OCI-LY7 (cell line): ENCODE measurements around the gene PRR5L. TPM values are rescaled to one million over a fixed set of nuclear protein-coding genes. Genes with fewer than 3 reads are reported as not detected.

Experiments used
- BruUV-seq: library from RNA; stranded (reverse); fragments of 400-500 nt; replicated peaks from 2 replicates; lab custom pipeline; 2021; lab: Mats Ljungman, UMichigan
- CTCF ChIA-PET: fragments of 300-600 bp; sonication (Branson Sonifier 250); formaldehyde crosslinking; loops from one replicate; lab custom pipeline; 2022; ENCODE audit warnings: antibody characterized with exemption; ENCODE audit not compliant: unreplicated experiment; lab: Charles Lee
- POLR2A ChIA-PET: fragments of 300-600 bp; sonication (Branson Sonifier 250); formaldehyde crosslinking; loops from one replicate; lab custom pipeline; 2022; ENCODE audit warnings: antibody characterized with exemption; lab: Charles Lee
- DNase-seq: peaks from one replicate; pipeline ENCODE4 v3.0.0-alpha.2; 2015; ENCODE audit warnings: low spot score
- H2AFZ ChIP-seq: fragments of 200-600 bp; sonication (generic), shearing (Covaris generic); 2 replicates; pipeline ENCODE4 v1.6.1; 2014; ENCODE audit warnings: mild to moderate bottlenecking, antibody characterized with exemption, low read length, moderate library complexity
- H3K27ac ChIP-seq: fragments of 200-600 bp; sonication (generic); 2 replicates; pipeline ENCODE4 v1.5.1; 2014; ENCODE audit warnings: mixed run types, low read depth, mild to moderate bottlenecking, moderate library complexity, low read length, inconsistent platforms; ENCODE audit not compliant: poor library complexity, severe bottlenecking
- H3K36me3 ChIP-seq: fragments of 200-600 bp; sonication (generic); 2 replicates; pipeline ENCODE4 v1.6.1; 2014; ENCODE audit warnings: mild to moderate bottlenecking, antibody characterized with exemption, low read length, moderate library complexity, mixed read lengths; ENCODE audit not compliant: insufficient read depth
- H3K4me1 ChIP-seq: fragments of 200-600 bp; sonication (generic); 2 replicates; pipeline ENCODE4 v1.5.1; 2014; ENCODE audit warnings: mild to moderate bottlenecking, low read length; ENCODE audit not compliant: insufficient read depth, poor library complexity, severe bottlenecking
- H3K4me2 ChIP-seq: fragments of 200-600 bp; sonication (generic); 2 replicates; pipeline ENCODE4 v1.6.1; 2014; ENCODE audit warnings: mild to moderate bottlenecking, low read length
- H3K4me3 ChIP-seq: fragments of 200-600 bp; sonication (generic); 2 replicates; pipeline ENCODE4 v1.5.1; 2014; ENCODE audit warnings: mild to moderate bottlenecking, low read depth, low read length; ENCODE audit not compliant: poor library complexity, severe bottlenecking
- H3K79me2 ChIP-seq: fragments of 200-600 bp; sonication (generic); 2 replicates; pipeline ENCODE4 v1.6.1; 2016; ENCODE audit warnings: low read depth, mild to moderate bottlenecking, low read length, moderate library complexity, mixed read lengths; ENCODE audit not compliant: insufficient read depth
- H3K9me2 ChIP-seq: fragments of 200-600 bp; sonication (generic); 2 replicates; pipeline ENCODE4 v1.6.1; 2016; ENCODE audit warnings: mild to moderate bottlenecking, low read length, mixed read lengths; ENCODE audit not compliant: insufficient read depth
- H3K9me3 ChIP-seq: fragments of 200-600 bp; sonication (generic); 2 replicates; pipeline ENCODE4 v1.6.1; 2014; ENCODE audit warnings: mild to moderate bottlenecking, mixed run types, low read length, mixed read lengths
- H4K20me1 ChIP-seq: fragments of 200-600 bp; sonication (generic); 2 replicates; pipeline ENCODE4 v1.6.1; 2014; ENCODE audit warnings: mild to moderate bottlenecking, antibody characterized with exemption, low read length, moderate library complexity, mixed read lengths; ENCODE audit not compliant: insufficient read depth
- CTCF ChIP-seq: fragments of 200-600 bp; sonication (generic); conservative IDR thresholded peaks from 2 replicates; pipeline ENCODE4 v1.5.1; 2014; ENCODE audit warnings: mild to moderate bottlenecking, antibody characterized with exemption, low read length, moderate library complexity, mixed read lengths
- EZH2phosphoT487 ChIP-seq: fragments of 200-600 bp; sonication (generic); IDR thresholded peaks from 2 replicates; pipeline ENCODE4 v1.6.1; 2018; ENCODE audit warnings: low read depth, borderline replicate concordance, mild to moderate bottlenecking, mixed run types, antibody characterized with exemption, low read length, moderate library complexity, mixed read lengths
- intact Hi-C: fragments of 100-400 bp; cut with micrococcal nuclease; formaldehyde crosslinking; loops from one replicate; pipeline ENCODE4 v1.10.0; 2022; ENCODE audit not compliant: unreplicated experiment
- total RNA-seq, 2 experiments: library from RNA; depleted of rRNA in 1 of 2; stranded (reverse); fragments of >200 nt in 1 of 2; shearing (Covaris generic) in 1 of 2; gene quantifications; 2 replicates each; pipeline ENCODE4 v1.2.3, GENCODE V29; 2014 to 2022

The PRR5L gene
- total RNA-seq, 2 experiments from 2014 or later: not detected

GRCh38 chr11:36417154-36417553, 121.1 kb downstream of the PRR5L start:
- Histone ChIP-seq H3K9me3 (no peaks in the 10 kb centered on the region), H3K9me2 (no peaks in the 10 kb centered on the region), H3K4me1 (no peaks in the 10 kb centered on the region), H3K27ac (no peak overlapping the region), H3K36me3 (no peaks in the 10 kb centered on the region), H3K79me2 (no peaks in the 10 kb centered on the region), H3K4me2 (no peak overlapping the region), H3K4me3 (no peak overlapping the region), H4K20me1 (no peaks in the 10 kb centered on the region), H2AFZ (no peak overlapping the region)
- ChIA-PET CTCF (no interaction called here), POLR2A (no interaction called here)
- TF ChIP-seq CTCF (no peak), EZH2phosphoT487 (no peak)
- DNase-seq: no peak
- intact Hi-C loops: no loop called here
- no TSS peak for BruUV-seq

- no peaks in the 10 kb centered on the region for H3K9me2 ChIP-seq
- no peak for TF ChIP-seq EZH2phosphoT487
- H3K27ac ChIP-seq: no peak overlapping the region
- H2AFZ ChIP-seq: no peak overlapping the region
- no peaks in the 10 kb centered on the region for H3K36me3 ChIP-seq
- H3K4me1 ChIP-seq: no peaks in the 10 kb centered on the region
- no TSS peak for BruUV-seq
- POLR2A ChIA-PET: interaction anchor here (0.7 to 1.2 kb wide), 2 partner anchors 19 to 33 kb away, joined by 3 to 5 read pairs; no protein-coding TSS in a partner anchor
- DNase-seq: no peak
- no peak overlapping the region for H3K4me3 ChIP-seq
- H4K20me1 ChIP-seq: no peaks in the 10 kb centered on the region
- H3K79me2 ChIP-seq: no peaks in the 10 kb centered on the region
- no peaks in the 10 kb centered on the region for H3K9me3 ChIP-seq
- intact Hi-C loops: no loop called here
- H3K4me2 ChIP-seq: no peak overlapping the region
- CTCF ChIA-PET: no interaction called here
Measured at GRCh38 chr11:36419791-36420424, 123.8 kb downstream of the PRR5L start.

GRCh38 chr11:36421546-36422155, 125.6 kb downstream of the PRR5L start:
- H3K4me3 ChIP-seq: no peak overlapping the region
- H3K9me3 ChIP-seq: no peaks in the 10 kb centered on the region
- H3K4me2 ChIP-seq: no peak overlapping the region
- H3K79me2 ChIP-seq: no peaks in the 10 kb centered on the region
- CTCF ChIA-PET: no interaction called here
- no peak overlapping the region for H2AFZ ChIP-seq
- TF ChIP-seq EZH2phosphoT487: no peak
- no peak for TF ChIP-seq CTCF
- H3K36me3 ChIP-seq: no peaks in the 10 kb centered on the region
- H3K9me2 ChIP-seq: no peaks in the 10 kb centered on the region
- intact Hi-C loops: no loop called here
- no peaks in the 10 kb centered on the region for H4K20me1 ChIP-seq
- no TSS peak for BruUV-seq
- POLR2A ChIA-PET: no interaction called here
- DNase-seq: no peak
- H3K4me1 ChIP-seq: no peaks in the 10 kb centered on the region
- no peak overlapping the region for H3K27ac ChIP-seq
